Lower leg skin (tissue), 4 donors: Measurements from ENCODE around the gene HMGN2. TPM values are rescaled to one million over a fixed set of nuclear protein-coding genes. Genes with fewer than 3 reads are reported as not detected.

ENCODE experiments used
- DNase-seq, 2 donors: peaks; one replicate each; pipeline ENCODE4 v3.0.0-alpha.2; 2019; ENCODE audit warnings: low spot score in 2 of 2
- H3K4me3 ChIP-seq: fragments of 200-600 bp; sonication (generic); 2 replicates; pipeline ENCODE4 v1.5.1; 2017; ENCODE audit warnings: mild to moderate bottlenecking, low read depth; ENCODE audit not compliant: poor library complexity, severe bottlenecking
- POLR2A ChIP-seq, 2 donors: fragments of 450-650 bp; IDR thresholded peaks; one replicate each; pipeline ENCODE4 v1.6.1; 2016 to 2017; ENCODE audit warnings: antibody characterized with exemption in 2 of 2, mild to moderate bottlenecking in 1 of 2, moderate library complexity in 1 of 2
- WGBS, 2 donors: methylation state at CpG; one replicate each; pipeline ENCODE4 v1.1.5; 2018; 5-methylcytosine and 5-hydroxymethylcytosine counted together
- intact Hi-C: fragments of 100-400 bp; cut with DNase I; formaldehyde crosslinking; loops from one replicate; pipeline ENCODE4 v1.15.0; 2023; ENCODE audit warnings: low total_unique reads
- total RNA-seq, 4 donors: library from RNA; depleted of rRNA; stranded (reverse); fragments of >200 nt; gene quantifications; one replicate each; pipeline ENCODE4 v1.1.0, GENCODE V29; 2016
- TF ChIP-seq, protein P1 (sequence below), 3 donors: fragments of 450-650 bp; IDR thresholded peaks; one replicate each; pipeline ENCODE4 v1.5.1; 2016; ENCODE audit warnings: antibody characterized with exemption in 3 of 3, mild to moderate bottlenecking in 3 of 3, moderate library complexity in 2 of 3

The HMGN2 gene
- total RNA-seq: 100 to 1,000 TPM; 128 to 224 (median 167) TPM

DNA sequence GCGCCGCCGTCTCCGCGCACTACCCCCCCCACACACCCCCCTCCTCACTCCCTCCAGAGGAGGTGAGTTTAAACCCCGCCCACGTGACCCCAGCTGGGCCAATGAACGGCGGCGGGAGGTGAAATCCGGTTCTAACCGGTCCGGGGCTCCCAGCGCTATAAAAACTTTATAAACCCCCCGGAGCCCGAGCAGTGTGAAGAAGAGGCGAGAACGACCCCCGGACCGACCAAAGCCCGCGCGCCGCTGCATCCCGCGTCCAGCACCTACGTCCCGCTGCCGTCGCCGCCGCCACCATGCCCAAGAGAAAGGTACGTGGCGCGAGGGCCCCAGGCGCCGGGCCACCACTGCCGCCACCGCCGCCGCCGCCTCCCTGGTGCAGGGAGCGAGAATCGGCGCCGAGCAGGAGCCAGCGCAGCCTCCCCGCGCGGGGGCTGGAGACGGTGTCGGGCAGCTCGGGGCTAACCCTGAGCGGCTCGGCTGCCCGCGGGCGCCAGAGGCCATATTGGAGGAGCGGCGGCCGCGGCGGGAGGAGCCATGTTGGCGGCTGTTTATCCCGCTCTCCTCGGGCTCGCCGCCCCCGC is at the start of gene HMGN2:
TSS of gene HMGN2 (plus strand) at position 121 of the 581 bp plus-strand sequence. CDS start at position 294, 173 bp downstream.
- intact Hi-C loops: no loop called here
- TF ChIP-seq, protein P1, sequence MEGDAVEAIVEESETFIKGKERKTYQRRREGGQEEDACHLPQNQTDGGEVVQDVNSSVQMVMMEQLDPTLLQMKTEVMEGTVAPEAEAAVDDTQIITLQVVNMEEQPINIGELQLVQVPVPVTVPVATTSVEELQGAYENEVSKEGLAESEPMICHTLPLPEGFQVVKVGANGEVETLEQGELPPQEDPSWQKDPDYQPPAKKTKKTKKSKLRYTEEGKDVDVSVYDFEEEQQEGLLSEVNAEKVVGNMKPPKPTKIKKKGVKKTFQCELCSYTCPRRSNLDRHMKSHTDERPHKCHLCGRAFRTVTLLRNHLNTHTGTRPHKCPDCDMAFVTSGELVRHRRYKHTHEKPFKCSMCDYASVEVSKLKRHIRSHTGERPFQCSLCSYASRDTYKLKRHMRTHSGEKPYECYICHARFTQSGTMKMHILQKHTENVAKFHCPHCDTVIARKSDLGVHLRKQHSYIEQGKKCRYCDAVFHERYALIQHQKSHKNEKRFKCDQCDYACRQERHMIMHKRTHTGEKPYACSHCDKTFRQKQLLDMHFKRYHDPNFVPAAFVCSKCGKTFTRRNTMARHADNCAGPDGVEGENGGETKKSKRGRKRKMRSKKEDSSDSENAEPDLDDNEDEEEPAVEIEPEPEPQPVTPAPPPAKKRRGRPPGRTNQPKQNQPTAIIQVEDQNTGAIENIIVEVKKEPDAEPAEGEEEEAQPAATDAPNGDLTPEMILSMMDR (IDR thresholded peaks at IDR 0.05): no peak
- TF ChIP-seq POLR2A (IDR thresholded peaks at IDR 0.05): no peak
- peak within 1 kb of the TSS; percentile 100 for H3K4me3 ChIP-seq
- DNase-seq: peak; percentile 93 to 99
- WGBS, 2 donors: 0% methylated on average over 8 to 17 of the region's 69 CpGs

DNA sequence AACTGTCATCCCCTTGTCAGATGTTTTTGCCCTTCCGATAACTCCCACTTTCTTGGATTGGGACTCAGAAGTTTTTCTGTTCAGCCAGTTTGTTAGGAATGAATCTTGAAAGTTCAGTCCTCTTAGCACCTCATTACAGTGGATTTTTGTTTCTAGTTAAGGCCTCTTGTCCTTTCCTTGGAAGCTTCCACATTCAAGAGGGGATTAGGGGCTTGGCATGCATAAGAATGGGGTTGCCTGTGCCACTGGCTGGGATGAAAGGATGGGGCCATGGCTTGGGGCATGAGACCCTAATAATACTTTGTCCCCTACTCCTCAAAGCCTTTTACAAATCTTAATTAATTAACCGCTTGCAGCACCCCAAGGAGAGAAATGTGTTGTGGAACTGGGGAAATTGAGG is 42.5 kb upstream of the HMGN2 start:
- WGBS, 2 donors: 92 to 93% methylated on average over 2 of the region's 2 CpGs
- intact Hi-C loops: no loop called here
- TF ChIP-seq POLR2A (IDR thresholded peaks at IDR 0.05): no peak
- TF ChIP-seq, protein P1 (IDR thresholded peaks at IDR 0.05): no peak
- no peak overlapping the region for H3K4me3 ChIP-seq
- no peak for DNase-seq

DNA sequence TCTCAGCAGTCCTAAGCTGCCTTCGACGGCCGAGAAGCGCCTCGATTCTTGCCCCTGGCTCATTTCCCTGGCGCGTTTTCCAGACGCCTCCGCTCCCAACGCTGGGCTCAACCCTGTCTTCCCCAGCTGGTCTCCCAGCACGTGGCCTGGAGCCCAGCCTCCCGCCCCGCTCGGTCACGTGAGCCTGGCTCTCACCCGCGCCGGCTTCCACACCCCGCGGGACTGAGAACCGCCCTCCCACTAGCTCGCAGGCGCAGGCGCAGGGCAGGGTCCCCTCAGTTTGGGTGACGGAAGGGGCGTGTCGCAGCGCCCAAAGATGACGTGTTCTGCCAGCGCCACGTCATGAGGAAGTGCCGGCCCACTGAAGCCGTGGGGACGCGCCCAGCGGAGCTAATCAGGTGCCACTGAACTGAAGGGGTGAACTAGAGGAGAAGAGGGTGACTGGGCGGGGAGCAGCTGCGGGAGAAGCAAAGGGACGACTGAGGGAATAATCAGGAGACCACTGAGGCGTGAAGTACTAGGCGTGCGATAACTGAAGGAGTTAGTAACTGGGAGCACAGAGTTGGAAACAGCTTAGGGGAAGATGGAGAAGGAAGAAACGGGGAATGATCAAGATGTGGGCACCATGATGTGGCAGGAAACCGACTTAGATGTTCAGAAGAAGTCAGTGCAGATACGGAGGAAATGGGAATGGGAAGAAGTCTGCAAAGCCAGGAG is 40.1 kb upstream of the HMGN2 start, which contains the start of gene DHDDS:
TSS of gene DHDDS (plus strand) at position 343 of the 717 bp plus-strand sequence. CDS start 625 bp downstream, outside the sequence.
- intact Hi-C loops: no loop called here
- TF ChIP-seq POLR2A (IDR thresholded peaks at IDR 0.05): no peak
- TF ChIP-seq, protein P1 (IDR thresholded peaks at IDR 0.05): no peak
- peak; percentile 97 to 100 for DNase-seq
- H3K4me3 ChIP-seq: peak within 1 kb of the TSS; percentile 39
- WGBS, 2 donors: 0 to 1% methylated on average over 28 to 45 of the region's 45 CpGs

DNA sequence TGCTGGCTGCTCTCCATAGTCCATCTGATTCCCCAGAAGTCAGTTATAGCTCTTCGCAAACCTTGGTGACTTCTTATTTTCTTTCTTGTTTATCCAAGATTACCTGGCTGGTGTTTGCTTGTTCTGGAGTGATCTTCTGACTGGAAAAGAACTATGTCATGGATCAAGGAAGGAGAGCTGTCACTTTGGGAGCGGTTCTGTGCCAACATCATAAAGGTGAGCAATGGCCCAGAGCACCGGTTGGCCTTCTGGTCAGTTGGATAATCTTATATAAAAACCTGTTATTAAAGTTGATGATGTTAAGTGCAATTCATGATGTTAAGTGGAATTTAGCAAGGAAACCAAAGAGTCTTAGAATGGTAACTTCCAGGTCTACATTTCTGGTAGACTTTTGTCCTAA is 39.4 kb upstream of the HMGN2 start:
- DNase-seq: no peak
- intact Hi-C loops: no loop called here
- TF ChIP-seq, protein P1 (IDR thresholded peaks at IDR 0.05): no peak
- no peak for TF ChIP-seq POLR2A (IDR thresholded peaks at IDR 0.05)
- peak overlapping the region; percentile 39 for H3K4me3 ChIP-seq
- WGBS, 2 donors: 40 to 53% methylated on average over 3 of the region's 3 CpGs

DNA sequence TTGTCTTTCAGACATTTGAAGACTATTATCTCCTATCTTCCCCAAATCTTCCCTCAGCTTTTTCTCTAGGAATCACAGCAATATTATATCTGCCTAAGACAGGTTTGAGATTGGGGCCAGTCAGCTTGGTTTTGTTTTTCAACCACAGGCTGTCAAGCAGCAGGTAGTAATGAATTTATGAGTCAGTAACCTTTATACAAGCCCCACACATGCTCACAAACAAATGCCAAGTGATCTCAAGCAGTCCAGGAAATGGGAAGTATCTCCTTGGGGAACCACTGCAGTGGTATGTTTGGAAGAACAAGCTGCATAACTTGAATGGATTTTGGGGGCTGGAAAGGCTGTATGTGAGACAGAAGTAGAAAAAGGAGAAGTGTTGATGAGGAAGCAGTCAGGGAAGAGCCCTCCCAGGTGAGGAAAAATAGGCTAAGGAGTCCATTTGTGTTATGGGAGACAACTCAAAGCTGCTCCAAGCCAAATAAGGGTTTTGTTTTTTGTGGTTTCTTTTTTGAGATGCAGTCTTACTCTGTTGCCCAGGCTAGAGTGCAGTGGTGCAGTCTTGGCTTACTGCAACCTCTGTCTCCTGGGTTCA is 38.0 kb upstream of the HMGN2 start:
- intact Hi-C loops: no loop called here
- H3K4me3 ChIP-seq: no peak overlapping the region
- TF ChIP-seq, protein P1 (IDR thresholded peaks at IDR 0.05): no peak
- no peak for TF ChIP-seq POLR2A (IDR thresholded peaks at IDR 0.05)
- DNase-seq: no peak
